ENCODE results near the gene TACC2.

GRCh38 chr10:122102869-122103525, 114.0 kb downstream of the TACC2 start:
- TF ChIP-seq EP300 (IDR thresholded peaks at IDR 0.05) = no peak
- TF ChIP-seq CTCF (IDR thresholded peaks at IDR 0.05) = no peak
- TF ChIP-seq POLR2A (IDR thresholded peaks at IDR 0.05) = no peak
- TF ChIP-seq POLR2AphosphoS5 (IDR thresholded peaks at IDR 0.05) = no peak
